Loucy (cell line): ENCODE results near the gene CLPSL1.

Experiments
- H2AFZ ChIP-seq: fragments of 200-600 bp; sonication (generic); 2 replicates; pipeline ENCODE4 v1.6.0; 2016; ENCODE audit warnings: antibody characterized with exemption, mild to moderate bottlenecking, low read length, moderate library complexity
- H3F3A ChIP-seq: fragments of 200-600 bp; 2 replicates; pipeline ENCODE4 v1.6.0; 2016; ENCODE audit warnings: antibody characterized with exemption, low read depth, mild to moderate bottlenecking
- H3K27me3 ChIP-seq: fragments of 200-600 bp; sonication (generic); 2 replicates; pipeline ENCODE4 v1.6.1; 2014; ENCODE audit warnings: low read length, mild to moderate bottlenecking; ENCODE audit not compliant: insufficient read depth, poor library complexity, severe bottlenecking
- H3K36me3 ChIP-seq: fragments of 200-600 bp; sonication (generic); 2 replicates; pipeline ENCODE4 v1.6.1; 2016; ENCODE audit warnings: low read length; ENCODE audit not compliant: insufficient read depth
- H3K4me1 ChIP-seq: fragments of 200-600 bp; sonication (generic); 2 replicates; pipeline ENCODE4 v1.5.1; 2014; ENCODE audit warnings: low read length, mild to moderate bottlenecking; ENCODE audit not compliant: insufficient read depth, poor library complexity, severe bottlenecking
- H3K4me2 ChIP-seq: fragments of 200-600 bp; sonication (generic); 2 replicates; pipeline ENCODE4 v1.6.0; 2014; ENCODE audit warnings: antibody characterized with exemption, low read length, low read depth, mild to moderate bottlenecking; ENCODE audit not compliant: poor library complexity, severe bottlenecking
- H3K4me3 ChIP-seq: fragments of 200-600 bp; sonication (generic); 2 replicates; pipeline ENCODE4 v1.5.1; 2014; ENCODE audit warnings: low read length, mild to moderate bottlenecking, mixed read lengths; ENCODE audit not compliant: poor library complexity, severe bottlenecking
- H3K79me2 ChIP-seq: fragments of 200-600 bp; sonication (generic); 2 replicates; pipeline ENCODE4 v1.6.1; 2014; ENCODE audit warnings: low read length; ENCODE audit not compliant: insufficient read depth
- H3K9ac ChIP-seq: fragments of 200-600 bp; sonication (generic); 2 replicates; pipeline ENCODE4 v1.6.0; 2014; ENCODE audit warnings: mild to moderate bottlenecking, low read depth, low read length, moderate library complexity; ENCODE audit not compliant: poor library complexity, severe bottlenecking
- H3K9me2 ChIP-seq: fragments of 200-600 bp; sonication (generic); replicated peaks from 2 replicates; pipeline ENCODE4 v1.6.1; 2016; ENCODE audit warnings: low read depth, low read length, mixed read lengths
- H3K9me3 ChIP-seq: fragments of 200-600 bp; sonication (generic); 2 replicates; pipeline ENCODE4 v1.6.1; 2014; ENCODE audit warnings: mild to moderate bottlenecking, antibody characterized with exemption, low read length, low read depth; ENCODE audit not compliant: insufficient read depth
- H4K20me1 ChIP-seq: fragments of 200-600 bp; sonication (generic); 2 replicates; pipeline ENCODE4 v1.6.0; 2014; ENCODE audit warnings: antibody characterized with exemption, low read length, mild to moderate bottlenecking; ENCODE audit not compliant: insufficient read depth, poor library complexity, severe bottlenecking
- CTCF ChIP-seq: fragments of 200-600 bp; sonication (generic); conservative IDR thresholded peaks from 2 replicates; pipeline ENCODE4 v1.5.1; 2014; ENCODE audit warnings: mild to moderate bottlenecking, antibody characterized with exemption, low read length
- EZH2phosphoT487 ChIP-seq: fragments of 200-600 bp; IDR thresholded peaks from 2 replicates; pipeline ENCODE4 v1.6.1; 2018; ENCODE audit warnings: antibody characterized with exemption, mild to moderate bottlenecking, moderate library complexity, borderline replicate concordance

Gene CLPSL1

GRCh38 chr6:35747877-35748276 lies 32.9 kb upstream of the CLPSL1 start:
- H3K9me3 ChIP-seq: no peaks in the 10 kb centered on the region
- H3K4me2 ChIP-seq: no peak overlapping the region
- no peak overlapping the region for H2AFZ ChIP-seq
- H3K9ac ChIP-seq: no peak overlapping the region
- no peaks in the 10 kb centered on the region for H3K36me3 ChIP-seq
- H3K9me2 ChIP-seq: no peaks in the 10 kb centered on the region
- H3K79me2 ChIP-seq: no peaks in the 10 kb centered on the region
- no peaks in the 10 kb centered on the region for H3K27me3 ChIP-seq
- no peak for TF ChIP-seq CTCF
- TF ChIP-seq EZH2phosphoT487: no peak
- no peak overlapping the region for H3K4me3 ChIP-seq
- no peaks in the 10 kb centered on the region for H4K20me1 ChIP-seq
- no peaks in the 10 kb centered on the region for H3K4me1 ChIP-seq
- no peaks in the 10 kb centered on the region for H3F3A ChIP-seq

GRCh38 chr6:35750557-35750956 lies 30.3 kb upstream of the CLPSL1 start:
- H3K9ac ChIP-seq: no peak overlapping the region
- H3K4me3 ChIP-seq: no peak overlapping the region
- H3K79me2 ChIP-seq: no peaks in the 10 kb centered on the region
- no peaks in the 10 kb centered on the region for H3K9me3 ChIP-seq
- H4K20me1 ChIP-seq: no peaks in the 10 kb centered on the region
- no peak overlapping the region for H2AFZ ChIP-seq
- H3K4me2 ChIP-seq: no peak overlapping the region
- TF ChIP-seq CTCF: no peak
- no peak for TF ChIP-seq EZH2phosphoT487
- H3K4me1 ChIP-seq: no peaks in the 10 kb centered on the region
- H3K27me3 ChIP-seq: no peaks in the 10 kb centered on the region
- no peaks in the 10 kb centered on the region for H3K36me3 ChIP-seq
- H3F3A ChIP-seq: no peaks in the 10 kb centered on the region
- H3K9me2 ChIP-seq: no peaks in the 10 kb centered on the region

GRCh38 chr6:35751594-35751993 lies 29.2 kb upstream of the CLPSL1 start:
- Histone ChIP-seq H3K4me1 (no peaks in the 10 kb centered on the region), H4K20me1 (no peaks in the 10 kb centered on the region)

More at GRCh38 chr6:35751594-35751993, 29.2 kb upstream of the CLPSL1 start:
- Histone ChIP-seq H3K4me3 (no peak overlapping the region), H3F3A (no peaks in the 10 kb centered on the region), H3K36me3 (no peaks in the 10 kb centered on the region), H2AFZ (no peak overlapping the region), H3K9ac (no peak overlapping the region), H3K9me3 (no peaks in the 10 kb centered on the region), H3K4me2 (no peak overlapping the region), H3K27me3 (no peaks in the 10 kb centered on the region), H3K9me2 (no peaks in the 10 kb centered on the region), H3K79me2 (no peaks in the 10 kb centered on the region)
- no peak for TF ChIP-seq EZH2phosphoT487
- no peak for TF ChIP-seq CTCF
